SK-N-DZ (cell line): Measurements from ENCODE around the gene FANCG.

ENCODE experiments used
- small RNA-seq, 2 experiments: library from RNA; depleted of rRNA; stranded (forward); fragments of <200 nt; gene quantifications; one replicate each; pipeline ENCODE3, GENCODE V24; 2014

The FANCG gene

Small RNA genes within 50 kb of the gene (small RNA-seq; reads per million reads assigned to genes)
- 0 reads per million in 2 experiments for gene RN7SL338P
